CD4-positive, alpha-beta T cell (primary cell): ENCODE measurements around the gene HES3. TPM values are rescaled to one million over a fixed set of nuclear protein-coding genes. Genes with fewer than 3 reads are reported as not detected.

Experiments
- ATAC-seq: fragments of 200-7000 bp; cut with Tn5 transposase; one replicate; pipeline ENCODE4 v1.10.0; 2022; ENCODE audit warnings: mild to moderate bottlenecking; ENCODE audit not compliant: poor library complexity
- CTCF ChIA-PET: fragments of 350-600 bp; sonication (Branson Sonifier 250); formaldehyde crosslinking; loops from one replicate; lab custom pipeline; 2021; ENCODE audit warnings: antibody characterized with exemption, inconsistent platforms; lab: Charles Lee
- POLR2A ChIA-PET: fragments of 350-600 bp; sonication (Branson Sonifier 250); formaldehyde crosslinking; loops from one replicate; lab custom pipeline; 2021; ENCODE audit warnings: antibody characterized with exemption, inconsistent platforms; lab: Charles Lee
- DNase-seq, 14 experiments: peaks; one replicate each; pipeline ENCODE4 v3.0.0-alpha.2; 2013 to 2020; ENCODE audit warnings: mixed read lengths in 2 of 14
- H3K27ac ChIP-seq, 2 donors: one replicate each; pipeline versions ENCODE4 v1.5.1 to v1.7.0; 2013; ENCODE audit warnings: low read length in 2 of 2, low read depth in 1 of 2, mild to moderate bottlenecking in 1 of 2
- H3K27me3 ChIP-seq, 2 experiments: 1 replicate in 1 of 2; 2 replicates in 1 of 2; pipeline versions ENCODE4 v1.6.1 to v1.7.0; 2013; ENCODE audit warnings: low read length in 2 of 2, control low read depth in 1 of 2, mild to moderate bottlenecking in 1 of 2, moderate library complexity in 1 of 2; ENCODE audit not compliant: insufficient read depth in 2 of 2, control insufficient read depth in 1 of 2
- H3K36me3 ChIP-seq: one replicate; pipeline ENCODE4 v1.6.1; 2013; ENCODE audit warnings: low read length, control low read depth; ENCODE audit not compliant: insufficient read depth
- H3K4me1 ChIP-seq: one replicate; pipeline ENCODE4 v1.6.1; 2013; ENCODE audit warnings: low read length, control low read depth; ENCODE audit not compliant: insufficient read depth
- H3K4me3 ChIP-seq: one replicate; pipeline ENCODE4 v1.5.1; 2013; ENCODE audit warnings: mild to moderate bottlenecking, low read length, moderate library complexity
- H3K9me3 ChIP-seq, 2 experiments: 1 replicate in 1 of 2; 2 replicates in 1 of 2; pipeline versions ENCODE4 v1.6.1 to v1.7.0; 2013; ENCODE audit warnings: low read length in 2 of 2, mild to moderate bottlenecking in 2 of 2, control low read depth in 1 of 2, moderate library complexity in 1 of 2; ENCODE audit not compliant: control insufficient read depth in 1 of 2, insufficient read depth in 1 of 2
- H3K27ac Mint-ChIP-seq: one replicate; pipeline ENCODE4 v1.8.0; 2020; ENCODE audit warnings: mixed read lengths
- H3K27me3 Mint-ChIP-seq: one replicate; pipeline ENCODE4 v1.8.0; 2021; ENCODE audit warnings: mixed read lengths
- H3K36me3 Mint-ChIP-seq: one replicate; pipeline ENCODE4 v1.8.0; 2021; ENCODE audit warnings: low read depth, mixed read lengths
- H3K4me1 Mint-ChIP-seq: one replicate; pipeline ENCODE4 v1.8.0; 2021; ENCODE audit warnings: low read depth, mixed read lengths
- H3K4me3 Mint-ChIP-seq: one replicate; pipeline ENCODE4 v1.8.0; 2020; ENCODE audit warnings: mild to moderate bottlenecking, mixed read lengths
- H3K9me3 Mint-ChIP-seq: one replicate; pipeline ENCODE4 v1.8.0; 2020; ENCODE audit warnings: mixed read lengths
- intact Hi-C, 2 experiments: fragments of 100-400 bp; cut with DNase I in 1 of 2; cut with micrococcal nuclease in 1 of 2; formaldehyde crosslinking; loops; one replicate each; pipeline versions ENCODE4 v1.15.1 to v1.9.0; 2023 to 2025; cut with DNase I, micrococcal nuclease
- total RNA-seq, 174 experiments: library from RNA in 2 of 174; stranded (reverse) in 2 of 174; gene quantifications; one replicate each; pipeline ENCODE4 v1.2.3 and lab custom pipeline; 2021 to 2026
- TF ChIP-seq, protein P1 (sequence below): fragments of 200-600 bp; IDR thresholded peaks from one replicate; pipeline ENCODE4 v1.8.0; 2022; ENCODE audit warnings: antibody characterized with exemption, mild to moderate bottlenecking

HES3 gene
- total RNA-seq, 2 experiments from 2014 or later = not detected

DNA sequence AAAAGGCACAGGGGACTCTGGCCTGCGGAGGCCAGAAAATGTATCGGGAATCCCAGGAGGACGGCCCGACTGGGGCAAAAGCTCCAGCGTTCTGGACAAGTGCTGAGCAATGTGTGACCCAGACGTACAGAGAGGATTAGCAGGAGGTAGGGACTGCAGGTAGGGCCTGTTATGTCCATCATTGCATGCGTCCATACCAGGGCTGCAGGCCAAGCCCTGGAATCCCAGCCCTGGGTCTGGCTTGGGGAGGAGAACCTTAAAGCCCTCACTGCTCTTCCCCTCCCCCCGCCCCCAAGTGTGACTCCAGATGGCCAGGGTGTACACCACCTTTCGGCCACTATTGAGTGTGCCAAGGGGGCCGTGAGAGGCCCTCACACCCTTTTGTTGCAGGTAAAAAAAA, 36.1 kb upstream of the HES3 start:
- Histone ChIP-seq H3K9me3 (no peaks in the 10 kb centered on the region), H3K4me3 (no peak overlapping the region), H3K36me3 (no peaks in the 10 kb centered on the region), H3K27ac (no peak overlapping the region), H3K4me1 (peaks cover 41% of the 10 kb centered on the region), H3K27me3 (peaks cover 13 to 37% of the 10 kb centered on the region in 2 experiments)
- Mint-ChIP-seq H3K9me3 (no peaks in the 10 kb centered on the region), H3K36me3 (no peaks in the 10 kb centered on the region), H3K4me3 (peak overlapping the region; percentile 25), H3K27me3 (peaks cover 20% of the 10 kb centered on the region), H3K4me1 (peaks cover 13% of the 10 kb centered on the region), H3K27ac (no peak overlapping the region)
- TF ChIP-seq, protein P1, sequence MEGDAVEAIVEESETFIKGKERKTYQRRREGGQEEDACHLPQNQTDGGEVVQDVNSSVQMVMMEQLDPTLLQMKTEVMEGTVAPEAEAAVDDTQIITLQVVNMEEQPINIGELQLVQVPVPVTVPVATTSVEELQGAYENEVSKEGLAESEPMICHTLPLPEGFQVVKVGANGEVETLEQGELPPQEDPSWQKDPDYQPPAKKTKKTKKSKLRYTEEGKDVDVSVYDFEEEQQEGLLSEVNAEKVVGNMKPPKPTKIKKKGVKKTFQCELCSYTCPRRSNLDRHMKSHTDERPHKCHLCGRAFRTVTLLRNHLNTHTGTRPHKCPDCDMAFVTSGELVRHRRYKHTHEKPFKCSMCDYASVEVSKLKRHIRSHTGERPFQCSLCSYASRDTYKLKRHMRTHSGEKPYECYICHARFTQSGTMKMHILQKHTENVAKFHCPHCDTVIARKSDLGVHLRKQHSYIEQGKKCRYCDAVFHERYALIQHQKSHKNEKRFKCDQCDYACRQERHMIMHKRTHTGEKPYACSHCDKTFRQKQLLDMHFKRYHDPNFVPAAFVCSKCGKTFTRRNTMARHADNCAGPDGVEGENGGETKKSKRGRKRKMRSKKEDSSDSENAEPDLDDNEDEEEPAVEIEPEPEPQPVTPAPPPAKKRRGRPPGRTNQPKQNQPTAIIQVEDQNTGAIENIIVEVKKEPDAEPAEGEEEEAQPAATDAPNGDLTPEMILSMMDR = no peak
- intact Hi-C loops = loop anchor here in 1 of 2 experiments (10.0 kb wide), 2 partner anchors 183 to 497 kb away; partner anchors contain the start of gene DNAJC11
- POLR2A ChIA-PET = interaction anchor here (0.6 kb wide), 1 partner anchor 315 kb away, joined by 3 read pairs; no protein-coding TSS in a partner anchor
- no peak for ATAC-seq
- DNase-seq = no peak
- CTCF ChIA-PET = interaction anchor here (1.3 kb wide), 1 partner anchor 9 kb away, joined by 4 read pairs; the partner anchor contains the start of gene RPL22

DNA sequence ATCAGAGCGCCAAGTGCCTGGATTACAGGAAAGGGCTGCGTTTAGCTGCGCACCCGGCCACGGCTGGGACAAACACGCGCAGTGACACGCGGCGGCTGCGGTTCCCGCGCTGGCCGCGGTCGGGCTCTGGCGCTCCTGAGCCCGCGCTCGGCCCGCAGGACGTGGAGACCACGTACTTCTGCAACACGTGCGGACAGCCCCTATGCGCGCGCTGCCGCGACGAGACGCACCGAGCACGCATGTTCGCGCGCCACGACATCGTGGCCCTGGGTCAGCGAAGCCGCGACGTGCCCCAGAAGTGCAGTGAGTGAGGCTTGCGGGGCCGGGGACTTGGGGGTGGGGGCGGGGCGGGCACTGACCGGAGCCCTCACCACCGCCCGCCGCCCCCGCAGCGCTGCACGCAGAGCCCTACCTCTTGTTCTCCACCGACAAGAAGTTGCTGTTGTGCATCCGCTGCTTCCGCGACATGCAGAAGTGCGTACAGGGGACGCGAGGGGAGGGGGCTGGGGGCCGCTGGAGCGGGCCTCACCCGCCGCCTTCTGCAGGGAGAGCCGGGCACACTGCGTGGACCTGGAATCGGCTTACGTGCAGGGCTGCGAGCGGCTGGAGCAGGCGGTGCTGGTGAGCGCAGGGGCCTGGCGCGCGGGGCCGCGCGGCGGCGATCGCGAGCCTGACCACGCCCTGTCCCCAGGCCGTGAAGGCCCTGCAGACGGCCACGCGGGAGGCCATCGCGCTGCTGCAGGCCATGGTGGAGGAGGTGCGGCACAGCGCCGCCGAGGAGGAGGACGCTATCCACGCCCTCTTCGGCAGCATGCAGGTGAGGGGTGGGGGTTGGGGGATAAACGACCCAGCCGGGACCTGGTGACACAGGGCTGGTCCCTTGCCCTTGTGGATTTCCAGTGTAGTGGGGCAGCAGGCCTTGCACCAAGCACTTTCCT, 35.0 kb upstream of the HES3 start:
- H3K9me3 Mint-ChIP-seq = no peaks in the 10 kb centered on the region
- no peak overlapping the region for H3K27ac ChIP-seq
- H3K36me3 ChIP-seq = no peaks in the 10 kb centered on the region
- H3K4me1 ChIP-seq = peaks cover 41% of the 10 kb centered on the region
- ChIA-PET CTCF (interaction anchor here (1.3 kb wide), 1 partner anchor 10 kb away, joined by 4 read pairs; the partner anchor contains the start of gene RPL22), POLR2A (interaction anchor here (0.6 to 1.1 kb wide), 2 partner anchors 9 to 314 kb away, joined by 3 read pairs; partner anchors contain the start of gene RPL22)
- H3K4me3 Mint-ChIP-seq = peak overlapping the region; percentile 67
- no peaks in the 10 kb centered on the region for H3K9me3 ChIP-seq
- H3K4me1 Mint-ChIP-seq = peaks cover 13% of the 10 kb centered on the region
- no peak overlapping the region for H3K27ac Mint-ChIP-seq
- intact Hi-C loops = loop anchor here in 1 of 2 experiments (10.0 kb wide), 2 partner anchors 184 to 496 kb away; partner anchors contain the start of gene DNAJC11
- H3K36me3 Mint-ChIP-seq = no peaks in the 10 kb centered on the region
- peak; percentile 16 for ATAC-seq
- H3K27me3 Mint-ChIP-seq = peaks cover 27% of the 10 kb centered on the region
- H3K27me3 ChIP-seq = peaks cover 13 to 37% of the 10 kb centered on the region in 2 experiments
- TF ChIP-seq, protein P1 = peak; percentile 37
- peak overlapping the region; percentile 34 for H3K4me3 ChIP-seq
- DNase-seq = peak in 4 of 14 experiments; percentile 20 to 65 (median 40)
